A549 (cell line): ENCODE results near the gene SPINK8. TPM values are rescaled to one million over a fixed set of nuclear protein-coding genes. Genes with fewer than 3 reads are reported as not detected.

Experiments
- ATAC-seq, 2 experiments: fragments of 200-7000 bp in 1 of 2; fragments of >200 bp in 1 of 2; cut with Nextera tagmentation in 1 of 2; cut with Tn5 transposase in 1 of 2; 3 replicates each; pipeline versions ENCODE4 v1.8.0 to v1.9.1; 2018 to 2020; ENCODE audit warnings: mild to moderate bottlenecking in 1 of 2, moderate library complexity in 1 of 2
- CTCF ChIA-PET: fragments of 300-600 bp; sonication (Branson Sonifier 250); formaldehyde crosslinking; extraction: SDS; loops from one replicate; lab custom pipeline; 2021; ENCODE audit warnings: antibody characterized with exemption, inconsistent platforms; lab: Yijun Ruan, JAX
- POLR2A ChIA-PET: fragments of 350-600 bp; formaldehyde crosslinking; extraction: SDS; loops from one replicate; lab custom pipeline; 2021; ENCODE audit warnings: antibody characterized with exemption, inconsistent platforms; lab: Yijun Ruan, JAX
- DNase-seq, 2 experiments: peaks; one replicate each; pipeline versions ENCODE4 v3.0.0 to v3.0.0-alpha.2; 2011 to 2016; ENCODE audit warnings: low read depth in 1 of 2, low spot score in 1 of 2
- FAIRE-seq: peaks from 2 replicates; lab custom pipeline; 2011; peaks lifted over from hg19 to GRCh38; lab: Jason Lieb, UNC
- H3K27ac ChIP-seq, 2 experiments: fragments of >200 bp; sonication (Bioruptor Twin); formaldehyde crosslinking; 3 replicates each; pipeline ENCODE4 v1.5.1; 2016 to 2017
- H3K4me1 ChIP-seq: fragments of >200 bp; sonication (Bioruptor Twin); formaldehyde crosslinking; 3 replicates; pipeline ENCODE4 v1.6.1; 2016
- H3K4me2 ChIP-seq: fragments of >200 bp; sonication (Bioruptor Twin); formaldehyde crosslinking; 3 replicates; pipeline ENCODE4 v1.6.1; 2016
- H3K4me3 ChIP-seq: fragments of >200 bp; sonication (Bioruptor Twin); formaldehyde crosslinking; 3 replicates; pipeline ENCODE4 v1.5.1; 2016
- H3K9me3 ChIP-seq: fragments of >200 bp; sonication (Bioruptor Twin); formaldehyde crosslinking; 3 replicates; pipeline ENCODE4 v1.6.1; 2016
- BHLHE40 ChIP-seq: IDR thresholded peaks from 2 replicates; pipeline ENCODE4 v1.6.1; 2012; ENCODE audit warnings: low read depth, low read length, inconsistent platforms
- CBX2 ChIP-seq: fragments of 200-600 bp; sonication (generic); IDR thresholded peaks from 2 replicates; pipeline ENCODE4 v1.6.1; 2016; ENCODE audit warnings: low read depth, mild to moderate bottlenecking, borderline replicate concordance
- CHD2 ChIP-seq: fragments of 150-350 bp; IDR thresholded peaks from 2 replicates; pipeline ENCODE4 v1.6.1; 2014; ENCODE audit warnings: low read length; ENCODE audit not compliant: partially characterized antibody
- CTCF ChIP-seq: fragments of >200 bp; sonication (Bioruptor Twin); formaldehyde crosslinking; IDR thresholded peaks from 3 replicates; pipeline ENCODE4 v1.5.1; 2016
- E2F6 ChIP-seq: IDR thresholded peaks from 2 replicates; pipeline ENCODE4 v1.6.1; 2012; ENCODE audit warnings: low read depth, borderline replicate concordance
- EP300 ChIP-seq, 2 experiments: fragments of >200 bp; sonication (Bioruptor Twin); formaldehyde crosslinking; IDR thresholded peaks; 2 replicates in 1 of 2; 3 replicates in 1 of 2; pipeline ENCODE4 v1.6.1; 2016 to 2017
- FOSB ChIP-seq: fragments of 250-450 bp; sonication (Bioruptor Pico); IDR thresholded peaks from 2 replicates; pipeline ENCODE4 v1.5.0; 2020; ENCODE audit warnings: mild to moderate bottlenecking, moderate library complexity
- FOXS1 ChIP-seq: fragments of 250-450 bp; sonication (Bioruptor Pico); IDR thresholded peaks from 2 replicates; pipeline ENCODE4 v1.5.0; 2020; ENCODE audit warnings: mild to moderate bottlenecking, moderate library complexity
- HES2 ChIP-seq: fragments of >200 bp; sonication (Bioruptor Twin); formaldehyde crosslinking; IDR thresholded peaks from 2 replicates; pipeline ENCODE4 v1.6.1; 2016
- HOXB13 ChIP-seq: fragments of 250-450 bp; sonication (Bioruptor Pico); IDR thresholded peaks from 2 replicates; pipeline ENCODE4 v1.5.0; 2020; ENCODE audit warnings: low read depth, mild to moderate bottlenecking, moderate library complexity
- HOXB5 ChIP-seq: fragments of 250-450 bp; sonication (Bioruptor Pico); IDR thresholded peaks from 2 replicates; pipeline ENCODE4 v1.5.0; 2020; ENCODE audit warnings: mild to moderate bottlenecking, moderate library complexity
- JUN ChIP-seq, 2 experiments: fragments of >200 bp; sonication (Bioruptor Twin); formaldehyde crosslinking; IDR thresholded peaks; 2 replicates in 1 of 2; 3 replicates in 1 of 2; pipeline ENCODE4 v1.6.1; 2016 to 2017
- JUNB ChIP-seq: fragments of >200 bp; sonication (Bioruptor Twin); formaldehyde crosslinking; IDR thresholded peaks from 2 replicates; pipeline ENCODE4 v1.6.1; 2016
- MAZ ChIP-seq: fragments of 150-350 bp; IDR thresholded peaks from 2 replicates; pipeline ENCODE4 v1.6.1; 2014; ENCODE audit warnings: antibody characterized with exemption, low read depth, low read length, borderline replicate concordance
- MYC ChIP-seq: IDR thresholded peaks from 2 replicates; pipeline ENCODE4 v1.6.1; 2012; ENCODE audit warnings: mild to moderate bottlenecking, inconsistent platforms, low read length, improper control_type of control experiment, borderline replicate concordance
- NPAS2 ChIP-seq: fragments of 250-450 bp; sonication (Bioruptor Pico); IDR thresholded peaks from 2 replicates; pipeline ENCODE4 v1.8.0; 2022; ENCODE audit warnings: mild to moderate bottlenecking, moderate library complexity, borderline replicate concordance
- NR3C1 ChIP-seq: fragments of >200 bp; sonication (Bioruptor Twin); formaldehyde crosslinking; IDR thresholded peaks from 3 replicates; pipeline ENCODE4 v1.6.1; 2017
- PBX3 ChIP-seq: IDR thresholded peaks from 2 replicates; pipeline ENCODE4 v1.6.1; 2012
- POLR2AphosphoS2 ChIP-seq: conservative IDR thresholded peaks from 2 replicates; pipeline ENCODE4 v1.6.1; 2012; ENCODE audit warnings: low read length, improper control_type of control experiment, inconsistent platforms
- RCOR1 ChIP-seq: fragments of 150-350 bp; IDR thresholded peaks from 2 replicates; pipeline ENCODE4 v1.6.1; 2014; ENCODE audit warnings: antibody characterized with exemption, low read length, low read depth
- RFX5 ChIP-seq: fragments of 450-650 bp; IDR thresholded peaks from 2 replicates; pipeline ENCODE4 v1.7.1; 2014; ENCODE audit warnings: antibody characterized with exemption, mild to moderate bottlenecking, moderate library complexity
- RNF2 ChIP-seq: fragments of 200-600 bp; sonication (generic); IDR thresholded peaks from 2 replicates; pipeline ENCODE4 v1.6.1; 2016; ENCODE audit warnings: low read depth, mild to moderate bottlenecking, antibody characterized with exemption, moderate library complexity, borderline replicate concordance
- SMC3 ChIP-seq: fragments of >200 bp; sonication (Bioruptor Twin); formaldehyde crosslinking; IDR thresholded peaks from 3 replicates; pipeline ENCODE4 v1.6.1; 2018; ENCODE audit warnings: inconsistent platforms
- TP53 ChIP-seq: fragments of 250-450 bp; sonication (Bioruptor Pico); IDR thresholded peaks from 2 replicates; pipeline ENCODE4 v1.5.0; 2021; ENCODE audit warnings: mild to moderate bottlenecking, moderate library complexity
- USF2 ChIP-seq: fragments of 450-650 bp; IDR thresholded peaks from 2 replicates; pipeline ENCODE4 v1.6.1; 2014; ENCODE audit warnings: antibody characterized with exemption
- ZC3H11A ChIP-seq: fragments of 450-650 bp; IDR thresholded peaks from 2 replicates; pipeline ENCODE4 v1.6.1; 2014; ENCODE audit warnings: antibody characterized with exemption, mild to moderate bottlenecking
- ZFP36 ChIP-seq: fragments of 450-650 bp; IDR thresholded peaks from 2 replicates; pipeline ENCODE4 v1.6.1; 2014; ENCODE audit warnings: borderline replicate concordance; ENCODE audit not compliant: partially characterized antibody
- ZSCAN20 ChIP-seq: fragments of 250-450 bp; sonication (Bioruptor Pico); IDR thresholded peaks from 2 replicates; pipeline ENCODE4 v1.8.0; 2022; ENCODE audit warnings: mild to moderate bottlenecking, moderate library complexity
- WGBS: methylation state at CpG from one replicate; pipeline ENCODE4 v1.1.6; 2017; ENCODE audit errors: missing lambda C conversion rate; 5-methylcytosine and 5-hydroxymethylcytosine counted together
- polyA plus RNA-seq, 4 experiments: library from polyadenylated mRNA; depleted of rRNA in 3 of 4; stranded (reverse); fragments of >200 nt; fragmentation: RNase III in 1 of 4; extraction: RNeasy Plus Mini Kit Qiagen cat#74134 plus additional on column Dnase treatment in 1 of 4; gene quantifications; 2 replicates in 3 of 4; 3 replicates in 1 of 4; pipeline ENCODE4 v1.2.3, GENCODE V29; 2011 to 2017
- TF ChIP-seq, protein P1 (sequence below): IDR thresholded peaks from 2 replicates; pipeline ENCODE4 v1.6.1; 2012
- TF ChIP-seq, protein P2 (sequence below): fragments of 200-600 bp; sonication (generic); IDR thresholded peaks from 2 replicates; pipeline ENCODE4 v1.6.1; 2016; ENCODE audit warnings: antibody characterized with exemption, mild to moderate bottlenecking, moderate library complexity

The SPINK8 gene
- polyA plus RNA-seq, 2 of the 4 experiments (the other 2 are of a cell fraction), result not detected

DNA sequence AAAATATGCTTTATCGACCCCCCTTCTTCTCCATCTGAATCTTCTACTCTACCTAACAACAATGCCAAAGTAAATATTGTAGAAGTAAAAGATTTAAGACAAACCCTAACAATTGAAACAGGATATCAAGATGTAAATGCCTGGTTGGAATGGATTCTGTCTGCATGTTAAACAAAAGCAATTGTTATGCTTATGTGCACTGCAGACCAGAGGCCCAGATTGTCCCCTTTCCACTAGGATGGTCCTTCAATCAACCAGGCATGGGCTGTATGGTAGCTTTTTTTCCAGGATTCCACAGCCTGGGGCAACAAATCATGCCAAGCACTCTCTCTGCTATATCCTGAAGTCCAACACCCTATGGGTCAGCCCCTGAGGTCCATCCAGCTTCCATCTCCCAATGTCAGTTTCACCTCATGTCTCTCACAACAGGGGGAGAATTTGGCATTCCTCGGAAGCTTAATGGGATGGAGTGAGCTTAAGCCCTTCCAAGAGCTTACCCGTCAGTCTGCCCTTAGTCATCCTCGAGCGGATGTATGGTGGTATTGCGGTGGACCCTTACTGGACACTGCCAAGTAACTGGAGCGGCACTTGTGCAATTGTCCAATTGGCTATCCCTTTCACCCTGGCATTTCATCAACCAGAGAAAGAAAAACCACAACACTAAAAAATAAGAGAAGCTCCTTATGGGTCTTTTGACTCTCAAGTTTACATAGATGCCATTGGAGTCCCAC, 56.4 kb downstream of the SPINK8 start:
- CTCF ChIA-PET, result interaction anchor here (0.8 to 16.9 kb wide), 4 partner anchors 9 to 157 kb away, joined by 3 to 270 read pairs (median 4); no protein-coding TSS in a partner anchor
- ATAC-seq, result no peak
- 87% methylated on average over 7 of the region's 7 CpGs for WGBS

GRCh38 chr3:48275287-48276027, 58.0 kb downstream of the SPINK8 start:
- 59% methylated on average over 8 of the region's 8 CpGs for WGBS
- Histone ChIP-seq H3K27ac (no peak overlapping the region), H3K4me2 (no peak overlapping the region), H3K4me3 (no peak overlapping the region), H3K4me1 (no peaks in the 10 kb centered on the region), H3K9me3 (no peaks in the 10 kb centered on the region)
- FAIRE-seq, result no peak
- CTCF ChIA-PET, result interaction anchor here (1.0 to 16.9 kb wide), 3 partner anchors 125 to 273 kb away, joined by 3 to 270 read pairs (median 17); no protein-coding TSS in a partner anchor
- POLR2A ChIA-PET, result no interaction called here
- no peak for DNase-seq
- no peak for ATAC-seq
- no peak for TF ChIP-seq RFX5
- TF ChIP-seq CBX2, result no peak
- no peak for TF ChIP-seq E2F6
- TF ChIP-seq POLR2AphosphoS2, result no peak
- no peak for TF ChIP-seq CTCF
- no peak for TF ChIP-seq RCOR1
- TF ChIP-seq FOSB (CRISPR knock-in tag), result no peak
- TF ChIP-seq NPAS2, result no peak
- TF ChIP-seq MYC, result no peak
- no peak for TF ChIP-seq ZC3H11A
- TF ChIP-seq EP300 (IDR thresholded peaks at IDR 0.05), result no peak
- TF ChIP-seq, protein P1, sequence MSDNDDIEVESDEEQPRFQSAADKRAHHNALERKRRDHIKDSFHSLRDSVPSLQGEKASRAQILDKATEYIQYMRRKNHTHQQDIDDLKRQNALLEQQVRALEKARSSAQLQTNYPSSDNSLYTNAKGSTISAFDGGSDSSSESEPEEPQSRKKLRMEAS, result no peak
- TF ChIP-seq, protein P2, sequence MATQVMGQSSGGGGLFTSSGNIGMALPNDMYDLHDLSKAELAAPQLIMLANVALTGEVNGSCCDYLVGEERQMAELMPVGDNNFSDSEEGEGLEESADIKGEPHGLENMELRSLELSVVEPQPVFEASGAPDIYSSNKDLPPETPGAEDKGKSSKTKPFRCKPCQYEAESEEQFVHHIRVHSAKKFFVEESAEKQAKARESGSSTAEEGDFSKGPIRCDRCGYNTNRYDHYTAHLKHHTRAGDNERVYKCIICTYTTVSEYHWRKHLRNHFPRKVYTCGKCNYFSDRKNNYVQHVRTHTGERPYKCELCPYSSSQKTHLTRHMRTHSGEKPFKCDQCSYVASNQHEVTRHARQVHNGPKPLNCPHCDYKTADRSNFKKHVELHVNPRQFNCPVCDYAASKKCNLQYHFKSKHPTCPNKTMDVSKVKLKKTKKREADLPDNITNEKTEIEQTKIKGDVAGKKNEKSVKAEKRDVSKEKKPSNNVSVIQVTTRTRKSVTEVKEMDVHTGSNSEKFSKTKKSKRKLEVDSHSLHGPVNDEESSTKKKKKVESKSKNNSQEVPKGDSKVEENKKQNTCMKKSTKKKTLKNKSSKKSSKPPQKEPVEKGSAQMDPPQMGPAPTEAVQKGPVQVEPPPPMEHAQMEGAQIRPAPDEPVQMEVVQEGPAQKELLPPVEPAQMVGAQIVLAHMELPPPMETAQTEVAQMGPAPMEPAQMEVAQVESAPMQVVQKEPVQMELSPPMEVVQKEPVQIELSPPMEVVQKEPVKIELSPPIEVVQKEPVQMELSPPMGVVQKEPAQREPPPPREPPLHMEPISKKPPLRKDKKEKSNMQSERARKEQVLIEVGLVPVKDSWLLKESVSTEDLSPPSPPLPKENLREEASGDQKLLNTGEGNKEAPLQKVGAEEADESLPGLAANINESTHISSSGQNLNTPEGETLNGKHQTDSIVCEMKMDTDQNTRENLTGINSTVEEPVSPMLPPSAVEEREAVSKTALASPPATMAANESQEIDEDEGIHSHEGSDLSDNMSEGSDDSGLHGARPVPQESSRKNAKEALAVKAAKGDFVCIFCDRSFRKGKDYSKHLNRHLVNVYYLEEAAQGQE, result no peak
- no peak for TF ChIP-seq BHLHE40
- TF ChIP-seq NR3C1, result no peak

More for the DNA sequence above, 56.4 kb downstream of the SPINK8 start:
- H3K4me2 ChIP-seq, result no peak overlapping the region
- H3K4me1 ChIP-seq, result no peaks in the 10 kb centered on the region
- no peak for FAIRE-seq
- H3K27ac ChIP-seq, result no peak overlapping the region
- no peak overlapping the region for H3K4me3 ChIP-seq
- DNase-seq, result no peak
- TF ChIP-seq JUNB, result no peak
- TF ChIP-seq EP300 (IDR thresholded peaks at IDR 0.05), result no peak
- TF ChIP-seq NR3C1, result no peak
- no peak for TF ChIP-seq JUN (IDR thresholded peaks at IDR 0.05)
- no peak for TF ChIP-seq MAZ
- TF ChIP-seq PBX3, result no peak
- TF ChIP-seq ZSCAN20 (CRISPR knock-in tag), result no peak
- no peak for TF ChIP-seq HOXB13 (CRISPR knock-in tag)
- TF ChIP-seq CBX2, result no peak
- TF ChIP-seq MYC, result no peak
- no peak for TF ChIP-seq SMC3
- no peak for TF ChIP-seq HES2
- no peak for TF ChIP-seq RNF2
- no peak for TF ChIP-seq FOXS1 (CRISPR knock-in tag)
- no peak for TF ChIP-seq CHD2
- no peak for TF ChIP-seq USF2
- no peak for TF ChIP-seq HOXB5
- TF ChIP-seq ZFP36, result no peak
- no peak for TF ChIP-seq TP53 (CRISPR knock-in tag)
- POLR2A ChIA-PET, result interaction anchor here (0.9 kb wide), 1 partner anchor 36 kb away, joined by 3 read pairs; the partner anchor contains the start of gene ZNF589
- H3K9me3 ChIP-seq, result no peaks in the 10 kb centered on the region
